ENCODE data around the gene SLC11A2.
"Not testable (repeated sequence)": the region's sequence is repeated elsewhere in the genome, so short reads cannot be mapped to it uniquely, and the experiment has no call there.

The SLC11A2 gene

DNA sequence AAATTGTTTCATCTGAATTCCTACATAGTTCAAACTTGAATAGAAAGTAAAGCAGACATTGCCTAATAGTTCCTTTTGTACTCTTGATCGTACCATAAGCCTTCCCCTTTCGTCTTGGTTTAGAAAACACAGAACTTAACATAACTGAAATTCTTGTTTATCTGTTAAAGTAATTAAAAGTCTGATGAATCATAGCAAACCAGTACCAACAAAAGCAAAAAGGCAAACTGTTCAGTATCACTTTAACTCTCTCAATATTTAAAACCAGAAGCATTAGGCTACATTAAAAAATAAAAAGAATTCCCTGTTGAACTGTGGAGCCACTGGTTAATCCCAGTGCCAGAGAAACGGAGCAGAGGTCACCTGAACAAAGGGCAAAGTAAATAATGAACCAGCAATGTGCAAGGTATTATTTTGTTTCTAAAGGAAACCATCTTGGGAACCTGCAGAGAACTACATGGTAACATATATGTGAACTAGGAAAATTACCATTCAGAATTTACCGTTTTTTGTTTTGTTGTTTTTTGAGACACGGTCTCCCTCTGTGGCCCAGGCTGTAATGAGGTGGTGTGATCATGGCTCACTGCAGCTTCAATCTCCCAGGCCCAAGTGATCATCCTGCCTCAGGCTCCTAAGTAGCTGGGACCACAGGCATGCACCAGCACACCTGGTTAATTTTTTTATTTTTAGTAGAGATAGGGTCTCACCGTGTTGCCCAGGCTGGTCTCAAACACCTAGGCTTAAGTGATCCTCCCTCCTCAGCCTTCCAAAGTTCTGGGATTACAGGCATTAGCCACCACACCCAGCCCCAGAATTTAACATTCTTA lies 91.0 kb downstream of the SLC11A2 start:
- TF ChIP-seq POLR2A (IDR thresholded peaks at IDR 0.05; ENCODE audit: extremely low read depth, insufficient read length) (no peak), MYC (IDR thresholded peaks at IDR 0.05; ENCODE audit: low read depth, low read length) (no peak)
- TF ChIP-seq, protein P1, sequence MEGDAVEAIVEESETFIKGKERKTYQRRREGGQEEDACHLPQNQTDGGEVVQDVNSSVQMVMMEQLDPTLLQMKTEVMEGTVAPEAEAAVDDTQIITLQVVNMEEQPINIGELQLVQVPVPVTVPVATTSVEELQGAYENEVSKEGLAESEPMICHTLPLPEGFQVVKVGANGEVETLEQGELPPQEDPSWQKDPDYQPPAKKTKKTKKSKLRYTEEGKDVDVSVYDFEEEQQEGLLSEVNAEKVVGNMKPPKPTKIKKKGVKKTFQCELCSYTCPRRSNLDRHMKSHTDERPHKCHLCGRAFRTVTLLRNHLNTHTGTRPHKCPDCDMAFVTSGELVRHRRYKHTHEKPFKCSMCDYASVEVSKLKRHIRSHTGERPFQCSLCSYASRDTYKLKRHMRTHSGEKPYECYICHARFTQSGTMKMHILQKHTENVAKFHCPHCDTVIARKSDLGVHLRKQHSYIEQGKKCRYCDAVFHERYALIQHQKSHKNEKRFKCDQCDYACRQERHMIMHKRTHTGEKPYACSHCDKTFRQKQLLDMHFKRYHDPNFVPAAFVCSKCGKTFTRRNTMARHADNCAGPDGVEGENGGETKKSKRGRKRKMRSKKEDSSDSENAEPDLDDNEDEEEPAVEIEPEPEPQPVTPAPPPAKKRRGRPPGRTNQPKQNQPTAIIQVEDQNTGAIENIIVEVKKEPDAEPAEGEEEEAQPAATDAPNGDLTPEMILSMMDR (IDR thresholded peaks at IDR 0.05; ENCODE audit: low read depth, low read length), result no peak
- TF ChIP-seq, protein P2, sequence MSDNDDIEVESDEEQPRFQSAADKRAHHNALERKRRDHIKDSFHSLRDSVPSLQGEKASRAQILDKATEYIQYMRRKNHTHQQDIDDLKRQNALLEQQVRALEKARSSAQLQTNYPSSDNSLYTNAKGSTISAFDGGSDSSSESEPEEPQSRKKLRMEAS (IDR thresholded peaks at IDR 0.05; ENCODE audit: low read depth, low read length), result no peak
- no peak overlapping the region for H3K4me3 ChIP-seq (ENCODE audit: low read depth, low read length)
- peak; percentile 20 for DNase-seq (ENCODE audit: low read depth)

DNA sequence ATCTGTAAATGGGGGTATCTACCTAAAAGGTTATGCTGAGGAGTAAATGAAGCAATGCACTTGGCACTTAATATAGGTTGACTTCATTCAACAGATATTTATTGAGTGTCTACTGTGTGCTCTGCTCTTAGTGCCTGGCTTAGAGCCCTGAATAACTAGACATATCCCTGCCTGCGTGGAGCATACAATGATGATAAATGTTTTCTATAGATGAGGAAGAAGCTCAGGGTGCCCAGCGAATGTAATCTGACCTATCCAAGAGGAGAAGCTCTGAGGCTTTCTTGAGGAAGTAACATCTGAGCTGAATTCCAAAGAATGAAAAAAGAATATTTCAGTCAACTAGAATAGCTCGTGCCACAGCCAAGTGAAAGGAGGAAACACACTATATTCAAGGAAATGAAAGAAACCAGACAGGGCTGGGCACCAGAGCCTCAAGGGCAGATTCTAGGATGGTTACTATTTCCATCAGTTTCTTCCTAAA lies 91.8 kb downstream of the SLC11A2 start:
- DNase-seq (ENCODE audit: low read depth), result peak; percentile 21
- no peak overlapping the region for H3K4me3 ChIP-seq (ENCODE audit: low read depth, low read length)
- TF ChIP-seq, protein P1 (IDR thresholded peaks at IDR 0.05; ENCODE audit: low read depth, low read length), result no peak
- no peak for TF ChIP-seq MYC (IDR thresholded peaks at IDR 0.05; ENCODE audit: low read depth, low read length)
- no peak for TF ChIP-seq POLR2A (IDR thresholded peaks at IDR 0.05; ENCODE audit: extremely low read depth, insufficient read length)
- TF ChIP-seq, protein P2 (IDR thresholded peaks at IDR 0.05; ENCODE audit: low read depth, low read length), result no peak

DNA sequence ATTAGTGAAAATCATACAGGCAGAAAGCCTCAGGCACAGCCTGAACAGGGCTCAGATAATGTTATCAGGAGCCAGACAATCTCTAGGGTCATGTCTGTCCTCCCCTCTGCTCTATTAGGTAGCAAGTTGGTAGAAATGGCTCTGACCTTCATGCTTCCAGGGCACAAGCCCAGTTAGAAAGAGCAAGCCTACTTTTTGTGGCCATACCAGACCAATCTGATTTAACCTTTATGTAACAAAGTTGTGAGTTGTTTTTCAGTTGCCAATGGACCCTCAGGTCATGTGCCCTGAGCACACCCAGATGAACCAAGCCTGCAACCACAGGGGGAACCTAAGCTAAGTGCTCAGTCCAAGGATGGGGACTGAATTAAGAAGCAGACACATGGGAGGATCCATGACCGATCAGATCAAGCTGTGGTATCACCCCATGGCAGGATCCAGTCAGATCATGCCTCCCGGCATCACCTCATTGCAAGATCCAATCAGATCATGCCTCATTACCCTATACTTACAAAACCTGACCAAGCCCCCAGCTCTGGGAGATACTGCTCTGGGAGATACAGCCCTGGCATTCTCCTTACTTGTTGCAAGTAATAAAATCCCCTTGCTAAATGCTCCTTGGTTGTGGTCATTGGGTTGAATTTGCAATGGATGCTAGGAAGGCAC lies 92.6 kb downstream of the SLC11A2 start:
- TF ChIP-seq, protein P1 (IDR thresholded peaks at IDR 0.05; ENCODE audit: low read depth, low read length), result no peak
- no peak for TF ChIP-seq POLR2A (IDR thresholded peaks at IDR 0.05; ENCODE audit: extremely low read depth, insufficient read length)
- TF ChIP-seq, protein P2 (IDR thresholded peaks at IDR 0.05; ENCODE audit: low read depth, low read length), result no peak
- no peak overlapping the region for H3K4me3 ChIP-seq (ENCODE audit: low read depth, low read length)
- peak; percentile 54 for DNase-seq (ENCODE audit: low read depth)

DNA sequence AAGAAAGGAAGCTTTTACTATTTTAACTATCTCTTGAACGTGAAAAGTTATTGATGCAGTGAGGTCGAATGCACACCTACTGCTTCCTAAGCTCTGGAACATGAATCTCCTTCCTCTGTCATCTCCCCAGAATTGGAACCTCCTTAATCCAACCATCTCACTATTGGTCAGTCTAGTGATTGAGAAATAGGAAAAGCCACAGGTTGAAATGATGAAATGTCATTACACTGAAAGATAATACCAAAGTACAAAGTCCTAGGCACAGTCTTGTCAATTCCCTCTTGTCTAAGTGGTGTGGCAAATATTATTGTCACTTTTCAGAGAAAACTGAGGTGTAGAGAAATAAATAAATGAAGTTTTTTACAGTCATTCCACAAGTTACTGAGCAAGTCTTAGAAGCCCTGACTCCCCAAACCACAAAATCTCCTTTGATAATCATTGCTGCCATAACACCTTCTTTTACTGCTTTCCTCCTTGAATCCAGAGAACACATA lies 93.3 kb downstream of the SLC11A2 start:
- DNase-seq (ENCODE audit: low read depth), result peak; percentile 59
- TF ChIP-seq POLR2A (IDR thresholded peaks at IDR 0.05; ENCODE audit: extremely low read depth, insufficient read length) (no peak), MYC (IDR thresholded peaks at IDR 0.05; ENCODE audit: low read depth, low read length) (no peak)
- TF ChIP-seq, protein P1 (IDR thresholded peaks at IDR 0.05; ENCODE audit: low read depth, low read length), result no peak
- TF ChIP-seq, protein P2 (IDR thresholded peaks at IDR 0.05; ENCODE audit: low read depth, low read length), result no peak
- no peak overlapping the region for H3K4me3 ChIP-seq (ENCODE audit: low read depth, low read length)

DNA sequence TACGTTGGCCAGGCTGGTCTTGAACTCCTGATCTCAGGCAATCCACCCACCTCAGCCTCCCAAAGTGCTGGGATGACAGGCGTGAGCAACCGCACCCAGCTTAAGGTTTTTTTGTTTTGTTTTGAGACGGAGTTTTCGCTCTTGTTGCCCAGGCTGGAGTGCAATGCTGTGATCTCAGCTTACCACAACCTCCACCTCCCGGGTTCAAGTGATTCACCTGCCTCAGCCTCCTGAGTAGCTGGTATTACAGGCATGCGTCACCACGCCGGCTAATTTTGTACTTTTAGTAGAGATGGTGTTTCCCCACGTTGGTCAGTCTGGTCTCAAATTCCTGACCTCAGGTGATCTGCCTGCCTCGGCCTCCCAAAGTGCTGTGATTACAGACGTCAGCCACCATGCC lies 95.7 kb downstream of the SLC11A2 start:
- H3K4me3 ChIP-seq (ENCODE audit: low read depth, low read length); DNase-seq (ENCODE audit: low read depth): not testable (repeated sequence)

DNA sequence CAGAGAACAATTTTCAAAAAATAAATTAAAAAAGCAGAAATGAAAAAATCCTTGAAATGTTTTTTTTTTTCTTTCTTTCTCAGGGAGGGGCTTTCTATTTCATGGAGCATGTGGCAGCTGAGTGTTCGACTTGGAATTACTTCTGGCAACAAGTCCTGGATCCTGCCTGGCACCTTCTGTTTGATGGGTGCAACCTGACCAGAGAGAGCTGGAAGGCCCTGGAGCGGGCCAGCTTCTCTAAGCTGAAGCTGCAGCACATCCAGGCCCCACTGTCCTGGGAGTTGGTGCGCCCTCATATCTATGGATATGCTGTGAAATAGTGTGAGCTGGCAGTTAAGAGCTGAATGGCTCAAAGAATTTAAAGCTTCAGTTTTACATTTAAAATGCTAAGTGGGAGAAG lies 96.4 kb downstream of the SLC11A2 start:
- DNase-seq (ENCODE audit: low read depth), result no peak
- TF ChIP-seq MYC (IDR thresholded peaks at IDR 0.05; ENCODE audit: low read depth, low read length), result no peak
- TF ChIP-seq POLR2A (IDR thresholded peaks at IDR 0.05; ENCODE audit: extremely low read depth, insufficient read length), result no peak
- TF ChIP-seq, protein P1 (IDR thresholded peaks at IDR 0.05; ENCODE audit: low read depth, low read length), result no peak
- TF ChIP-seq, protein P2 (IDR thresholded peaks at IDR 0.05; ENCODE audit: low read depth, low read length), result no peak
- no peak overlapping the region for H3K4me3 ChIP-seq (ENCODE audit: low read depth, low read length)
